Hematopoietic multipotent progenitor cell treated with erythropoietin and hydrocortisone succinate and interleukin-3 and kit ligand, for 17 days (in vitro differentiated cells): Measurements from ENCODE around the gene TOB2.
"Not testable (repeated sequence)": the region's sequence is repeated elsewhere in the genome, so short reads cannot be mapped to it uniquely, and the experiment has no call there.

ENCODE experiments used
- DNase-seq: peaks from one replicate; pipeline ENCODE4 v3.0.0-alpha.2; 2015; ENCODE audit warnings: low spot score

Gene TOB2

GRCh38 chr22:41429232-41429950, 17.2 kb downstream of the TOB2 start:
- no peak for DNase-seq

GRCh38 chr22:41425660-41426365, 20.8 kb downstream of the TOB2 start:
- DNase-seq: no peak

- DNase-seq: no peak
These were observed 27.9 kb downstream of the TOB2 start for GRCh38 chr22:41418717-41419116.

- DNase-seq: no peak
These were observed 28.8 kb downstream of the TOB2 start for GRCh38 chr22:41417622-41418390.

GRCh38 chr22:41415554-41415953, 31.0 kb downstream of the TOB2 start:
- no peak for DNase-seq

- DNase-seq: no peak
These were observed 35.4 kb downstream of the TOB2 start for GRCh38 chr22:41411021-41411851.

- DNase-seq: no peak
These were observed 36.3 kb downstream of the TOB2 start for GRCh38 chr22:41410311-41410751.

GRCh38 chr22:41408665-41409064, 37.9 kb downstream of the TOB2 start:
- no peak for DNase-seq

GRCh38 chr22:41407433-41407832, 39.2 kb downstream of the TOB2 start:
- no peak for DNase-seq

GRCh38 chr22:41406410-41406809, 40.2 kb downstream of the TOB2 start:
- DNase-seq: no peak

- DNase-seq: no peak
These were observed 41.0 kb downstream of the TOB2 start for GRCh38 chr22:41405588-41405987.

GRCh38 chr22:41403532-41404318, 42.9 kb downstream of the TOB2 start:
- DNase-seq: peak; percentile 93

- not testable (repeated sequence) for DNase-seq
These were observed 43.8 kb downstream of the TOB2 start for GRCh38 chr22:41402851-41403250.

- DNase-seq: peak; percentile 60
These were observed 44.6 kb downstream of the TOB2 start for GRCh38 chr22:41401781-41402648.

GRCh38 chr22:41398921-41399320, 47.7 kb downstream of the TOB2 start:
- no peak for DNase-seq

- DNase-seq: no peak
These were observed 49.3 kb downstream of the TOB2 start for GRCh38 chr22:41397143-41397811.

- no peak for DNase-seq
These were observed 50.9 kb downstream of the TOB2 start for GRCh38 chr22:41395531-41396240.

GRCh38 chr22:41394012-41394356, 52.6 kb downstream of the TOB2 start:
- no peak for DNase-seq

- DNase-seq: no peak
These were observed 59.3 kb downstream of the TOB2 start for GRCh38 chr22:41387341-41387740.
